Stimulated activated CD4-positive, alpha-beta T cell treated with anti-CD3 and anti-CD28 coated beads, Interleukin-4, amount 100 ng/mL, for 48 hours (primary cell): ENCODE data around the gene SWT1.

Source experiments
- DNase-seq, 2 donors: peaks; one replicate each; pipeline ENCODE4 v3.0.0-alpha.2; 2020; ENCODE audit warnings: low read depth in 2 of 2

Gene SWT1

GRCh38 chr1:185289880-185290279 is 132.9 kb downstream of the SWT1 start:
- DNase-seq, result no peak

GRCh38 chr1:185291159-185291558 is 134.2 kb downstream of the SWT1 start:
- no peak for DNase-seq

GRCh38 chr1:185291652-185292051 is 134.7 kb downstream of the SWT1 start:
- no peak for DNase-seq

GRCh38 chr1:185292237-185292636 is 135.3 kb downstream of the SWT1 start:
- DNase-seq, result no peak

- DNase-seq, result no peak
Observed at GRCh38 chr1:185293967-185294542, 137.1 kb downstream of the SWT1 start.

- DNase-seq, result no peak
Observed at GRCh38 chr1:185295091-185295490, 138.1 kb downstream of the SWT1 start.

- DNase-seq, result no peak
Observed at GRCh38 chr1:185297982-185298381, 141.0 kb downstream of the SWT1 start.

GRCh38 chr1:185300152-185300551 is 143.2 kb downstream of the SWT1 start:
- DNase-seq, result no peak

GRCh38 chr1:185305419-185305818 is 148.5 kb downstream of the SWT1 start:
- no peak for DNase-seq

GRCh38 chr1:185308126-185308525 is 151.2 kb downstream of the SWT1 start:
- DNase-seq, result no peak

- no peak for DNase-seq
Observed at GRCh38 chr1:185309566-185309965, 152.6 kb downstream of the SWT1 start.

- DNase-seq, result no peak
Observed at GRCh38 chr1:185311589-185312225, 154.7 kb downstream of the SWT1 start.

GRCh38 chr1:185312361-185313138 is 155.6 kb downstream of the SWT1 start:
- no peak for DNase-seq

- no peak for DNase-seq
Observed at GRCh38 chr1:185314411-185314810, 157.4 kb downstream of the SWT1 start.

GRCh38 chr1:185315445-185316071 is 158.6 kb downstream of the SWT1 start:
- no peak for DNase-seq

- DNase-seq, result peak; percentile 87 to 91
Observed at GRCh38 chr1:185316163-185317033, 159.4 kb downstream of the SWT1 start.

GRCh38 chr1:185317034-185317885 is 160.3 kb downstream of the SWT1 start, which contains the start of gene IVNS1ABP:
IVNS1ABP (minus strand) TSS chr1:185317243; CDS start chr1:185309493, 7,750 bp downstream.
- peak; percentile 87 to 91 for DNase-seq

GRCh38 chr1:185317886-185318310 is 160.9 kb downstream of the SWT1 start:
- peak; percentile 42 to 49 for DNase-seq

- no peak for DNase-seq
Observed at GRCh38 chr1:185318431-185319138, 161.6 kb downstream of the SWT1 start.

GRCh38 chr1:185319139-185319475 is 162.1 kb downstream of the SWT1 start:
- DNase-seq, result no peak
